BLaER1 (cell line): ENCODE data around the gene F5.
"Not testable (repeated sequence)": the region's sequence is repeated elsewhere in the genome, so short reads cannot be mapped to it uniquely, and the experiment has no call there.

Experiments
- H3K27ac ChIP-seq: shearing (Covaris generic); formaldehyde crosslinking; 2 replicates; pipeline ENCODE4 v1.8.1; 2022
- H3K27me3 ChIP-seq: shearing (Covaris generic); formaldehyde crosslinking; 2 replicates; pipeline ENCODE4 v1.8.1; 2022
- H3K36me3 ChIP-seq: shearing (Covaris generic); formaldehyde crosslinking; 2 replicates; pipeline ENCODE4 v1.8.1; 2022
- H3K4me1 ChIP-seq: shearing (Covaris generic); formaldehyde crosslinking; 2 replicates; pipeline ENCODE4 v1.8.1; 2022
- H3K4me2 ChIP-seq: shearing (Covaris generic); formaldehyde crosslinking; 2 replicates; pipeline ENCODE4 v1.8.1; 2022
- H3K4me3 ChIP-seq: shearing (Covaris generic); formaldehyde crosslinking; 2 replicates; pipeline ENCODE4 v1.8.1; 2022
- H3K9ac ChIP-seq: shearing (Covaris generic); formaldehyde crosslinking; 2 replicates; pipeline ENCODE4 v1.8.1; 2022
- H3K9me3 ChIP-seq: shearing (Covaris generic); formaldehyde crosslinking; 2 replicates; pipeline ENCODE4 v1.8.1; 2022
- H4K20me1 ChIP-seq: shearing (Covaris generic); formaldehyde crosslinking; 2 replicates; pipeline ENCODE4 v1.8.1; 2022
- Cebpa-rat ChIP-seq: shearing (Covaris generic); IDR thresholded peaks from 2 replicates; pipeline ENCODE4 v1.8.1; 2022

Gene F5

DNA sequence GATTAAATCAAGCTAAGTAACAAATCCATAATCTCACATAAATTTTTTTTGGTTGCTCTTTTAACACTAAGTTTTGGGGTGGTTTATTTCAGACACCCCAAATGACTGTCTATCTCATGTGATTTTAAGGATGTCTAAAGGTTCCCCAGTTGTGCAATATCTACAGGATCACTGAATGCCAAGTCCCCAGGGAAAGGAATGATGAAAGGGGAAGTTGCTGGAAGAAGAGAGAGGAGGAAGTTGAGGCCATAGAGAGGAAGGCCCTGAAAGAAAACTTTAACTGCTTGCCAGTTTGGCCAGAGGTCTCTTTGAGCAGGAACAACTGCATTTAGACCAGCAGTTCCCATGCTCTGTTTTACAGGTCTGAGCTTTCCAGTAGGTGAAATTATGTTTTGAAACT, 73.1 kb downstream of the F5 start:
- H3K27ac ChIP-seq, result no peak overlapping the region
- no peak overlapping the region for H3K9ac ChIP-seq
- peaks cover 7% of the 10 kb centered on the region; the same call in 1 of the 2 replicates for H3K4me1 ChIP-seq
- H4K20me1 ChIP-seq, result no peaks in the 10 kb centered on the region
- H3K27me3 ChIP-seq, result no peaks in the 10 kb centered on the region
- H3K4me2 ChIP-seq, result peak overlapping the region; percentile 9; the same call in 1 of the 2 replicates
- H3K9me3 ChIP-seq, result no peaks in the 10 kb centered on the region
- H3K36me3 ChIP-seq, result no peaks in the 10 kb centered on the region
- no peak for TF ChIP-seq Cebpa-rat
- no peak overlapping the region for H3K4me3 ChIP-seq

DNA sequence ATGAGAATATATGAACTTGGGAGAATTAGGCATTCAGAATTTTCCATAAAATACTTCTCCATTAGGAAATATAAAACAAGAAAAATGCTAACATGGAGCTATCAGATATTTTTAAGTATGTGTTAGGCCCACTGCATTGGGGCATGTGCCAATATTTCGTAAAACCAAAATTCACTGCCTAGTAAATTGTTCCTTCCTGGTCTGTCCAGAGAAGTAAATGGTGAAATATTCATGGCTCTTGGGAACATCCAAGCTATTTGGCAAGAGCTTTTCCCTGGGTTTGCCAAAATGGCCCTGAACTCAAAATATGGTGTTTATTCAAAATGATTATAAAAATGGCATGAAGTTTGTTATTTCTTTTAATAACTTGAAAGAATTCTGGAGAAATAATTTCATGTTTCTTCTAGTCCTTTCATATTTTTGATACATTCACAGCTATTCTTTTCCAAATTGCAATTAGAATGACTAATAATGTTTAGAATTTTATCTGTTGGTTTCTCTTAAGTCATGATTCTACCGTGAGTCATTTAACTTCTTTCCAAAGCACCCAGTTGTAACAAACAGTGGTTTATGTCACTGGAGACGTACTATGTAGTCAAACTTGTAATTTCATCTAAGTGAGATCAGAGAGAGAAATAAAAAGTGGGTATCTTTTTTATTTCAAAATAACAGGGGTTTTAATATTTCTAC, 74.8 kb downstream of the F5 start:
- peaks cover 8% of the 10 kb centered on the region; the same call in 1 of the 2 replicates for H3K4me1 ChIP-seq
- no peaks in the 10 kb centered on the region for H3K9me3 ChIP-seq
- H3K9ac ChIP-seq, result no peak overlapping the region
- H3K27me3 ChIP-seq, result no peaks in the 10 kb centered on the region
- H3K36me3 ChIP-seq, result no peaks in the 10 kb centered on the region
- H4K20me1 ChIP-seq, result no peaks in the 10 kb centered on the region
- H3K4me2 ChIP-seq, result no peak overlapping the region
- no peak overlapping the region for H3K27ac ChIP-seq
- no peak overlapping the region for H3K4me3 ChIP-seq
- no peak for TF ChIP-seq Cebpa-rat

DNA sequence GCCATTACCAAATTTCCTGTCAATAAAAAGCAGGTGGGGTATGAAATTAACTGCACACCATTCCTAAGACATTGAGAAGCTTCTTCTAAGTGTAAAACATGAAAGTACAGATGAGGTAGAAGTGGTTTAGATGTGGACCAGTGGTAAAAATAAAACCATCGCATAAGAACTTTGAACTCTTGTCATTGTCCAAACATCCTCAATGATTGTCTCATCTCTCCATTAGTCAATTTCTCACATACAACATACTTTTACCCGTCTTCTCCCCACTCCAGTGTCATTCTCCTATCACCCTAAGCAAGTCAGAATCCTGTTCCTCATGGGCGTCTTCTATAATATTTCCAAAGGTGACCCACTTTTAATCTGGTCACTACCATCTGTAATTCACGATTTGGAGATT, 76.2 kb downstream of the F5 start:
- H3K27ac ChIP-seq, result no peak overlapping the region
- H3K9me3 ChIP-seq, result no peaks in the 10 kb centered on the region
- H3K36me3 ChIP-seq, result no peaks in the 10 kb centered on the region
- H3K4me2 ChIP-seq, result no peak overlapping the region
- H3K27me3 ChIP-seq, result no peaks in the 10 kb centered on the region
- H4K20me1 ChIP-seq, result no peaks in the 10 kb centered on the region
- TF ChIP-seq Cebpa-rat, result no peak
- no peak overlapping the region for H3K9ac ChIP-seq
- H3K4me3 ChIP-seq, result no peak overlapping the region
- H3K4me1 ChIP-seq, result peaks cover 8% of the 10 kb centered on the region; the same call in 1 of the 2 replicates

DNA sequence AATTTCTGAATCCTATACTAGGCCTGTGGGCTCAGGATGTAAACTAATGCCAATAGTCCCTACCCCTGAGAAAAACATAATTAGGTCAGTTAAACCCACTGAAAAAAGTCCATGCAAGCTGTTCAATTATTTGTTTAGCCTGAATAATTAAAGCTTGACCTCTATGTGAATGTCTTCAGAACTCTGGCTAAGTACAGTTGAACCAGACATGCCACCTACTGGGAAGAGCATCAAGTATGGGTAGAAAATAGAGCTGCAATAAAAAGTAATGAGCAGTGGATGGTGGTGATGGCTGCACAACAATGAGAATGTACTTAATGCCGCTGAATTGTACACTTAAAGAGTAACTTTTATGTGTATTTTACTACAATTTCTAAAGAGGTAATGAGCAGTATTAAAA, 76.9 kb downstream of the F5 start:
- Histone ChIP-seq H3K4me3 (no peak overlapping the region), H3K9ac (no peak overlapping the region), H3K27ac (no peak overlapping the region), H3K4me2 (no peak overlapping the region), H3K36me3 (no peaks in the 10 kb centered on the region), H3K27me3 (no peaks in the 10 kb centered on the region), H4K20me1 (no peaks in the 10 kb centered on the region), H3K9me3 (no peaks in the 10 kb centered on the region), H3K4me1 (peaks cover 8% of the 10 kb centered on the region; the same call in 1 of the 2 replicates)
- no peak for TF ChIP-seq Cebpa-rat

DNA sequence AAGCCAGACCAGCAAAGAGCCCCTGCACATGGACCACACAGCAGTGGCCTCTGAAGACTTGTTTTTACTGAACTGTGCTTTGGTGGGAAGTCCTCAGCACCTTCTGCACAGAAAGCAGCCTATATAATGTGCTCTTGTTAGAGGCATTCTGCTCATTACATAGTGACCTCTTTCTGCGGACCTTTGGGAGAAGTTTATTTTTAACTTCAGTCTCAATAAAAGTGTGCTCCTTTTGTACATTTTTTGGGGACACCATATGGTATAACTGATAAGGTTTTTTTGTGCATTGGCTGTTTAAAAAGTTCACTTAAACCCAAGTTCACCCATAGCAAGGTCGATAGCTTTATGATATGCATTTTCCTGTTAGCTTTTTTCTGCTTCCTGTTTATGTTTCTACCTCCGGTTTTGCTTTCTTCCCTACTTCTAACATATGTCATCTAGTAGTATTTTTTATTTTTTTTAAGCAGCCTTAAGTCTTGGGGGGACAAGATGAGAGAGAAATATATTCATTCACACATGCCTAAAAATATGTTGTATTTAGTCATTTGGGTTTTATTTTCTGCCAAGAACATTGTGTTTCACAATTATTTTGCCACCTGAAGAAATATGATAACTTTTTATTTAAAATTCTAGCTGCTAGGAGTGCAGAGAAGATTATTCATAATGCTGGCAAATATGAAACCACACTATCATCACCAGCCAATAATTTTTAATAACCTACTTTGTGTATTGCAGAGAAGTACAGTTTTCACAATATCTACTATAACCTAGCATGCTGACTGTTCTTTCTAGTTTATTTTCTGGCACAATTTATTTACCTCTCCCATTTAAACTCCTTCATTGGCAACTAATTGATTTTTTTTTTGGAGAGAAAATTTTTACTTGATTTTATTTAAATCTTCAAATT, 77.6 kb downstream of the F5 start:
- H3K27ac ChIP-seq, result no peak overlapping the region
- no peak overlapping the region for H3K9ac ChIP-seq
- H3K9me3 ChIP-seq, result no peaks in the 10 kb centered on the region
- H3K27me3 ChIP-seq, result no peaks in the 10 kb centered on the region
- H3K4me3 ChIP-seq, result no peak overlapping the region
- peak overlapping the region; percentile 29 for H3K4me2 ChIP-seq
- H3K36me3 ChIP-seq, result no peaks in the 10 kb centered on the region
- H3K4me1 ChIP-seq, result peaks cover 8% of the 10 kb centered on the region; the same call in 1 of the 2 replicates
- H4K20me1 ChIP-seq, result no peaks in the 10 kb centered on the region
- TF ChIP-seq Cebpa-rat, result no peak

DNA sequence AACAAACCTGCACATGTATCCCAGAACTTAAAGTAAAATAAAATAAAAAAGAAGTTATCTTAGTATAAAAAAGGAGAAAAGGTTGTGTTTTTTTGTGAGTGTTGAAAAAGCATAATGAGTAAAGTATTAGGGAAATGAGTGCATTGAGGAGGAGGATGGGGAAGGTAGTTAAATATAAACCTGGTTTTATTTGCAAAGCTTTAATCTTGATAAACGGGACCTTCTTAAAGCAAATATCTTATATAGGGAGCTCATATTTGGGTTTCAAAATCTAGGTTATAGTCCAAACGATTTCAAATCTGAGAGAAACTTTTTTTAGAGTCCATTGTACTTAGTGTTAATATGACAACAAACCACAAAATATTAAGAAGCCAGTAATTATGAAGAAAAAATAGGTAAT, 78.9 kb downstream of the F5 start:
- H3K27me3 ChIP-seq, result no peaks in the 10 kb centered on the region
- H3K36me3 ChIP-seq, result no peaks in the 10 kb centered on the region
- no peaks in the 10 kb centered on the region for H4K20me1 ChIP-seq
- H3K27ac ChIP-seq, result no peak overlapping the region
- no peaks in the 10 kb centered on the region; the same call in 1 of the 2 replicates for H3K9me3 ChIP-seq
- no peak for TF ChIP-seq Cebpa-rat
- peaks cover 8% of the 10 kb centered on the region; the same call in 1 of the 2 replicates for H3K4me1 ChIP-seq
- no peak overlapping the region for H3K9ac ChIP-seq
- no peak overlapping the region for H3K4me2 ChIP-seq
- H3K4me3 ChIP-seq, result no peak overlapping the region

DNA sequence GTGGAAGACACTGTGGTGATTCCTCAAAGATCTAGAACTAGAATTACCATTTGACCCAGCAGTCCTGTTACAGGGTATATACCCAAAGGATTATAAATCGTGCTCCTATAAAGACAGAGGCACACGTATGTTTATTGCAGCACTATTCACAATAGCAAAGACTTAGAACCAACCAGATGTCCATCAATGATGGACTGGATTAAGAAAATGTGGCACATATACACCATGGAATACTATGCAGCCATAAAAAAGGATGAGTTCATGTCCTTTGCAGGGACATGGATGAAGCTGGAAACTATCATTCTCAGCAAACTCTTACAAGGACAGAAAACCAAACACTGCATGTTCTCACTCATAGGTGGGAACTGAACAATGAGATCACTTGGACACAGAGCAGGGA, 82.7 kb downstream of the F5 start:
- H4K20me1 ChIP-seq, H3K4me2 ChIP-seq, H3K27me3 ChIP-seq, H3K36me3 ChIP-seq, H3K9ac ChIP-seq, H3K4me1 ChIP-seq, H3K9me3 ChIP-seq, H3K27ac ChIP-seq, H3K4me3 ChIP-seq: not testable (repeated sequence)

DNA sequence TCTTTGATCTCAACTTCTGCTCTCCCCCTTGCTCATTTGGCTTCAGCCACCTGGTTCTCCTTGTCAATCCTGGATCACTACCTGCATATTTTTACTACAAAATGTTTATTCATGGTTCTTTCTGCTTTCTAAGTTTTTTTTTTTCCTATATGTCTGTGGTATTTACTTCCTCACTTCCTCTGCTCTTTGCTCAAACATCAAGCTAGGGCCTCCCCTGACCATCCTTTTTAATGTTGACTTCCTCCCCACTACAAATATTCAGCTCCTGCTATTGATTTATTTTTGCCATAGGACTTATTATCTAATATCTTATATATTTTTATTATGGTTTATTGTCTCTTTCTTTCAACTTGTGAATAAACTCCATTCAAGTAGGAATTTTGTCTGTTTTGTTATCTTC, 86.5 kb downstream of the F5 start:
- Histone ChIP-seq H3K27ac (no peak overlapping the region), H3K4me1 (no peaks in the 10 kb centered on the region), H3K4me2 (no peak overlapping the region), H4K20me1 (no peaks in the 10 kb centered on the region), H3K4me3 (no peak overlapping the region), H3K9ac (no peak overlapping the region), H3K9me3 (no peaks in the 10 kb centered on the region; the same call in 1 of the 2 replicates), H3K36me3 (no peaks in the 10 kb centered on the region), H3K27me3 (no peaks in the 10 kb centered on the region)
- no peak for TF ChIP-seq Cebpa-rat

DNA sequence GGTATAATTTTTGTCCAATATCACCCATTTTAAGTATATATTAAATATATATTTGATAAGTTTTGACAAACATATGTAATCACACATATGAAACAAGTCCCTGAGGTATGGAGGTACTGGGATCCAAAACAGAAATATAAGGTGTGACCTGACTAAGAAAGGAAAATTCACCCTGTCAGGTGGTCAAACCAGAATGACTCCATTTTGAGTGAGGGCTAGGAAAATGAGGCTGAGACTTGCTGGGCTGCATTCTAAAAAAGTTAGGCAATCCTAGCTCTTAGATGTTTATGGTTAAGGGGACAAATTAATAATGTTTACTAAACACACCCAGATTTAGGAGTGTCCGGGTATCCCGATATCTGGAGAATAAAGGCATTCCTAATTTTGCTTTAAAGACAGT, 89.0 kb downstream of the F5 start:
- no peaks in the 10 kb centered on the region for H3K36me3 ChIP-seq
- no peaks in the 10 kb centered on the region; the same call in 1 of the 2 replicates for H3K9me3 ChIP-seq
- H3K4me3 ChIP-seq, result no peak overlapping the region
- H3K27ac ChIP-seq, result no peak overlapping the region
- H3K4me2 ChIP-seq, result no peak overlapping the region
- no peaks in the 10 kb centered on the region for H4K20me1 ChIP-seq
- H3K9ac ChIP-seq, result no peak overlapping the region
- no peaks in the 10 kb centered on the region for H3K27me3 ChIP-seq
- no peaks in the 10 kb centered on the region for H3K4me1 ChIP-seq
- TF ChIP-seq Cebpa-rat, result no peak

DNA sequence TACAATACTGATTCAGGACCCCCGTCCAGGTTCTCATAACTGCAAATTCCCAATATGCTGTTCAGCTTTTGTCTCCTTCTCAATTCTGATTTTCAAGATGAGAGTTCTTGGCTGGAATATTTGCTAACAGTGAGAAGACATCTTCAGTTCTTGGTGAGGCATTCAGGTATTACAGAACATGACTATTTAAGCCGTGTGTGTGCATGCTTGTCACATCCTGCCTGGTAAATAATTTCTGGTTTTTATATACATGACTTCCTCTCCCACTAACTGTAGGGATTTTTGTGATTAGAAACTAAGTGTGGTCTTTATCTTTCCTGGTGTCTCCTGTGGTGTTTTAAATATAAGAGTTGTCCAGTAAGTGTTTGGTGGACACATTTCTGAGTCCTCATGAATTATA, 90.4 kb downstream of the F5 start:
- no peaks in the 10 kb centered on the region for H3K27me3 ChIP-seq
- no peak overlapping the region for H3K27ac ChIP-seq
- no peak overlapping the region for H3K9ac ChIP-seq
- H3K4me1 ChIP-seq, result no peaks in the 10 kb centered on the region
- no peaks in the 10 kb centered on the region for H4K20me1 ChIP-seq
- H3K36me3 ChIP-seq, result no peaks in the 10 kb centered on the region
- H3K9me3 ChIP-seq, result no peaks in the 10 kb centered on the region
- H3K4me2 ChIP-seq, result no peak overlapping the region
- H3K4me3 ChIP-seq, result no peak overlapping the region
- no peak for TF ChIP-seq Cebpa-rat
